Adrenal gland (tissue), 12 donors: Measurements from ENCODE around the gene CEP131. TPM values are rescaled to one million over a fixed set of nuclear protein-coding genes. Genes with fewer than 3 reads are reported as not detected.

Experiments
- DNase-seq, 7 donors: peaks; one replicate each; pipeline ENCODE4 v3.0.0-alpha.2; 2019 to 2020
- H3K27ac ChIP-seq, 5 donors: fragments of 200-600 bp; sonication (generic) in 4 of 5; 1 replicate in 3 of 5; 2 replicates in 2 of 5; pipeline versions ENCODE4 v1.5.1 to v1.8.0; 2016 to 2020; ENCODE audit warnings: mild to moderate bottlenecking in 1 of 5
- H3K27me3 ChIP-seq: fragments of 200-600 bp; 2 replicates; pipeline ENCODE4 v1.8.0; 2021
- H3K36me3 ChIP-seq, 2 donors: fragments of 200-600 bp; replicated peaks in 1 of 2; 1 replicate in 1 of 2; 2 replicates in 1 of 2; pipeline versions ENCODE4 v1.5.1 to v1.8.0; 2018 to 2022
- H3K4me1 ChIP-seq, 2 donors: fragments of 200-600 bp; replicated peaks in 1 of 2; 1 replicate in 1 of 2; 2 replicates in 1 of 2; pipeline versions ENCODE4 v1.5.1 to v1.8.0; 2018 to 2021
- H3K4me3 ChIP-seq, 4 donors: fragments of 200-600 bp; sonication (generic) in 3 of 4; one replicate each; pipeline ENCODE4 v1.5.1; 2016 to 2018
- H3K9me3 ChIP-seq, 3 donors: fragments of 200-600 bp; sonication (generic) in 1 of 3; replicated peaks in 1 of 3; 1 replicate in 2 of 3; 2 replicates in 1 of 3; pipeline versions ENCODE4 v1.5.1 to v1.8.0; 2016 to 2021
- CTCF ChIP-seq, 6 experiments: fragments of 450-650 bp in 4 of 6; fragments of 200-600 bp in 2 of 6; sonication (generic) in 1 of 6; IDR thresholded peaks; 1 replicate in 5 of 6; 2 replicates in 1 of 6; pipeline versions ENCODE4 v1.5.1 to v1.8.0; 2016 to 2021; ENCODE audit warnings: antibody characterized with exemption in 6 of 6, mild to moderate bottlenecking in 2 of 6, moderate library complexity in 1 of 6
- POLR2A ChIP-seq, 2 donors: fragments of 450-650 bp; IDR thresholded peaks; one replicate each; pipeline ENCODE4 v1.6.1; 2017; ENCODE audit warnings: antibody characterized with exemption in 2 of 2, mild to moderate bottlenecking in 2 of 2, moderate library complexity in 1 of 2
- WGBS, 4 donors: extraction: QIAGEN DNeasy Blood & Tissue Kit in 2 of 4; methylation state at CpG; one replicate each; pipeline versions ENCODE4 v1.1.5 to v1.1.7; 2013 to 2017; 5-methylcytosine and 5-hydroxymethylcytosine counted together
- intact Hi-C, 2 donors: fragments of 100-400 bp; cut with DNase I; formaldehyde crosslinking; loops; one replicate each; pipeline versions ENCODE4 v1.14.1 to v1.15.0; 2022 to 2023
- polyA plus RNA-seq, 3 donors: library from polyadenylated mRNA; stranded (reverse); fragments of 200-250 nt in 2 of 3; fragments of 350-450 nt in 1 of 3; fragmentation: Illumina TruSeq in 1 of 3; extraction: RNeasy Lipid Tissue Mini Kit (QIAGEN cat#74804) in 1 of 3; gene quantifications; one replicate each; pipeline ENCODE4 v1.2.3, GENCODE V29; 2013 to 2014
- total RNA-seq, 9 donors: library from RNA; depleted of rRNA in 4 of 9; stranded (reverse); fragments of >200 nt in 4 of 9; fragments of 120-200 nt in 1 of 9; fragmentation: NEBNext Ultra II Directional in 1 of 9; extraction: Animal tissue kit (Norgen Biotek cat#: 25700) in 1 of 9; gene quantifications; one replicate each; pipeline versions ENCODE4 v1.1.0 to v1.2.4, GENCODE V29; 2013 to 2023
- donor health status: healthy with polysubstance abuse.
- donor health status: Bipolar disorder and iron deficiency.
- donor health status: DM: yes; HTN: yes; CAD: no.
- donor health status: DM: no; HTN: no; CAD: no.
- donor health status: DM: no; HTN: no; CAD: no.
- donor health status: DM: yes; HTN: yes; CAD: no.

The CEP131 gene
- total and polyA plus RNA-seq, 12 donors: 0.81 to 55.8 (median 8.2) TPM

GRCh38 chr17:81166033-81166492, 56.7 kb downstream of the CEP131 start, which contains the start of gene AATK:
Gene AATK (minus strand): TSS chr17:81166221. CDS start chr17:81165992, 229 bp downstream.
- no peaks in the 10 kb centered on the region for H3K9me3 ChIP-seq
- peak within 1 kb of the TSS in 2 of 5 donors; percentile 46 to 65 for H3K27ac ChIP-seq
- TF ChIP-seq CTCF (IDR thresholded peaks at IDR 0.05) (no peak), POLR2A (IDR thresholded peaks at IDR 0.05) (no peak)
- peak within 1 kb of the TSS in 1 of 4 donors; percentile 41 for H3K4me3 ChIP-seq
- H3K4me1 ChIP-seq: no peaks in the 10 kb centered on the region
- intact Hi-C loops: no loop called here
- WGBS, 4 donors: 1 to 2% methylated on average over 33 to 53 of the region's 62 CpGs; no CpG with 5 or more reads in 2 of the 4 donors
- DNase-seq: no peak
- H3K27me3 ChIP-seq: peaks cover 6% of the 10 kb centered on the region
- no peaks in the 10 kb centered on the region for H3K36me3 ChIP-seq

- peak within 1 kb of the TSS in 1 of 4 donors; percentile 41 for H3K4me3 ChIP-seq
- peaks cover 6% of the 10 kb centered on the region for H3K27me3 ChIP-seq
- no peaks in the 10 kb centered on the region for H3K9me3 ChIP-seq
- peak within 1 kb of the TSS in 2 of 5 donors; percentile 46 to 65 for H3K27ac ChIP-seq
- peaks cover 0 to 5% of the 10 kb centered on the region in 2 donors for H3K4me1 ChIP-seq
- TF ChIP-seq CTCF (IDR thresholded peaks at IDR 0.05) (no peak), POLR2A (IDR thresholded peaks at IDR 0.05) (no peak)
- intact Hi-C loops: no loop called here
- 19 to 63% (median 31%) methylated on average over 9 to 46 of the region's 46 CpGs for WGBS, 4 donors
- H3K36me3 ChIP-seq: no peaks in the 10 kb centered on the region
- no peak for DNase-seq
Measured at GRCh38 chr17:81165246-81166032, 57.3 kb downstream of the CEP131 start, which contains the start of gene PVALEF. Gene PVALEF (plus strand): TSS chr17:81165507. CDS start chr17:81181227, 15,720 bp downstream.

GRCh38 chr17:81164371-81165245, 58.2 kb downstream of the CEP131 start:
- WGBS, 4 donors: 60 to 67% (median 64%) methylated on average over 10 to 19 of the region's 19 CpGs
- Histone ChIP-seq H3K4me3 (peak overlapping the region in 1 of 4 donors; percentile 41), H3K27ac (peak overlapping the region in 2 of 5 donors; percentile 46 to 65), H3K9me3 (no peaks in the 10 kb centered on the region), H3K27me3 (peaks cover 6% of the 10 kb centered on the region), H3K4me1 (peaks cover 6 to 14% of the 10 kb centered on the region in 2 donors), H3K36me3 (no peaks in the 10 kb centered on the region)
- TF ChIP-seq POLR2A (IDR thresholded peaks at IDR 0.05) (peak in 1 of 2 donors; percentile 11), CTCF (IDR thresholded peaks at IDR 0.05) (no peak)
- peak in 2 of 7 donors; percentile 36 to 65 for DNase-seq
- intact Hi-C loops: no loop called here
